GM20431 (cell line): ENCODE data around the gene CABP4.

Source experiments
- in situ Hi-C: fragments of 300-500 bp; cut with MseI, MboI; formaldehyde crosslinking; loops from one replicate; pipeline ENCODE4 v1.15.0; 2020; ENCODE audit warnings: low sequenced_read_pairs; ENCODE audit not compliant: unreplicated experiment

The CABP4 gene

DNA sequence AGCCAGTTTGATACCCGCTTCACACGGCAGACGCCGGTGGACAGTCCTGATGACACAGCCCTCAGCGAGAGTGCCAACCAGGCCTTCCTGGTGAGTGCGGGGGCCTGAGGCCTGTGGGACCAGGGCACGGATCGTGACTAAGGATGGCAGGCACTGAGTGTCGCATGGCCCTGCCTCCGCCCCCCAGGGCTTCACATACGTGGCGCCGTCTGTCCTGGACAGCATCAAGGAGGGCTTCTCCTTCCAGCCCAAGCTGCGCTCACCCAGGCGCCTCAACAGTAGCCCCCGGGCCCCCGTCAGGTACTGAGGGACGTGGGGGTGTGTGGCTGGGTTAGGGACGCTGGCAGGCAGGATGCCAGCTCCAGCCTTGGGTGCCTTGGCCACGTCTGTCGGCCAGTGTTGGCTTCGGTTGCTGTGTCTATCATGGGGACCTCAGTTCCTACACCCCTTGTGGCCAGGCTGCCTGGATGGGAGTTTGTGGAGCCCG is 20.7 kb upstream of the CABP4 start:
- in situ Hi-C loops = no loop called here

GRCh38 chr11:67435031-67435726 is 20.0 kb upstream of the CABP4 start:
- in situ Hi-C loops = no loop called here

- in situ Hi-C loops = no loop called here
These were observed 19.3 kb upstream of the CABP4 start for GRCh38 chr11:67435727-67436458.

DNA sequence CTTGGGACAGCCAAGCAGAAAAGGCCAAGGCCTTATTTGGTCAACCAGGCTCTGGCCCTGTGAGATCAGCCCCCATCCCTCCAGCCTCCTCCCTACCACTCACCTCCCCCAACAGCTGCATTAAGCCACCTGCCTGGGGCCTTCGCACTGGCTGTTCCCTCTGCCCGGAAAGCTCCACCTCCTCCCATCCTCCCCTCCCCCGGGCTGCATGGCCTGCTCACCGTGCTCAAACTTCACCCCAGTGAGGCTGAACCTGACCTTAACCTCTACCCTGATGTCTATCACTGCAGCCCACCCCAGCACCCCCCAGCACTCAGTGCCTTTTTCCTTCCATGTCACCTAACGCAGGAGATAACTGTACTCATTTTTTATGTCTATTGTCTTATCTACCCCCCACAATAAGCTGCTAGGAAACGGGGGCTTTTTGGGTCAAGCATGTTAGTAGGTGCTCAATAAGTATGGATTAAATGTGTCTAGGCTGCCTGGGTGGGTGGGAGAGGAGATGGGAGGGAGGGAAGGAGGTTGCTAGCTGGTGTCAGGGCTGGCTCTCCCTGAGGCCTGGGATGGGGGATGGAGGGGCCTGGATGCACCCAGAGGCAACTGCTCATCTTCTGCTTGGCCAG is 18.6 kb upstream of the CABP4 start:
- in situ Hi-C loops = no loop called here

GRCh38 chr11:67437082-67437808 is 17.9 kb upstream of the CABP4 start, which contains the start of gene PTPRCAP:
TSS of gene PTPRCAP (minus strand) at chr11:67437682. CDS start at chr11:67437619, 63 bp downstream.
- in situ Hi-C loops = no loop called here

GRCh38 chr11:67437809-67438157 is 17.4 kb upstream of the CABP4 start:
- in situ Hi-C loops = no loop called here

DNA sequence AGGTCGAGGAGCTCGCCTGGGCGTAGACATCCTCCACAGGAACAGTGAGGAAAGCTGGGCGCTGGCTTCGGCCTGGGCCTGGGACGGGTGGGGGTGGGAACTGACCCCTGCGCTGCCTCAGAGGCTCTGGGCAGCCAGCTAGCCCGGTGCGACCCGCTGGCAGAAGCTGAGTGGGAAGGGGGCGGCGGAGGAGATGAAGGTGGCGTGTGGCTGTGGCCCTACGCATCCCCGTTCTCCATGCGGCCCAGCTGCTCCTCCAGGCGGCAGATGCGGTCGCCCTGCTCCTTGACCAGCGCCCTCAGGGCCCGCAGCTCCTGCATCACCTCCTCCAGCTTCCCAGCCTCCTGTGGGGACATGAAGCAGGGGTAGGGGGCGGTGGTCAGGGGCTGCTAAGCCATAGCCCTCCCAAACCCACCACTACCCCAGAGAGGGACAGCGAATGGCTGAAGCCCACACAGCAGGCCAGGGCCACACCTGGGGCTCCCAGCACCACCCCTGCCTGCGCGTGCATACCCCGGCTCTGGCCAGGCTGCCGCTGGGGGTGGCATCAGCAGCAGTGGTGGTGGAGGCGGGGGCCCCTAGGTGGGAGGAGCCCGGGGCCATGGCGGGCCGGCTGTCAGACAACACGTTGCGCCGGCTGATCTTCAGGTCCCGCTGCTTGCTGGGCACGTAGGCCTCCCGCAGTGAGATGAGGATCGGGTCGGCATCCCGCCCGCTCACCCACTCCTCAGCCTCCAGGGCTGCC is 16.8 kb upstream of the CABP4 start:
- in situ Hi-C loops = no loop called here

DNA sequence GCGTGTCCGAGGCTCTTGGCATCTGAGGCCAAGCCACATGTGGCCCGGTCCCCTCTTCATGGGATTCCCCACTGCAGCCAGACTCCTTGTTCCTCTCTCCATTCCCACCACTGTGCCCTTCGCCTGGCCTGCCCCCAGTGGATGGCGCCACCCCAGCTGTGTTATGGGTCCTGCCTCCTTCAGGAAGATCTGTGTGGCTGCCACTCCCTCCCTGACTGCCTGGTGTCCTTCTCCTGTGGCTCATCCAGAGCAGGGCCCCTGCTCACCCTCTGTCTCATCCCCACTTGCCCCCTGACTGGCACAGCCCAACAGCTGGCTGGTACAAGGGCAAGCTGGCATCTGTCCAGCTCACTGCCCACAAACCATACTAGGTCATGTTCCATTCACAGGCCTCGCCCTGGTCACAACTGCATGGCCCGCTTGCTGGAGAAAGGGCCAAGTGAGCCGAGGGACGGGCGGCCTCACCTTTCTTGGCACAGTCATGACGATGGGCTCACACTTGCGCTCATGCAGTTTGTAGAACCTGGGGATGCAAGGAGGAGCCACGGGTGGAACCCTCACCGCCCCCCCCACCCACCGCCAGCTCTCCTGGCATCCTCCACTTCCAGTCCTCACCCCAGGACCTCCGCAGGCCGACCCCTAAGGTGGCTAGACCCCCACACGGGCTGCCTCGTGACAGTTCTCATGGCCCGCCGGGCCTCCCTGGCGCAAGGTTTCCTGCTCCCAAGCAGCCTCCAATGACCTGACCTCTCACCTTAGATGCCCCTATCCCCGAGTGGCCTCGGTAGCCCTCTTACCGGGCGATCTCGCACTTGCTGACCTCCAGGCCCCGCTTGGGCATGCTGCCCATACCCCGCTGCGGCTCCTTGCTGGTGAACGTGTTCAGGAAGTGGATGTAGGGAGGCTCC is 15.6 kb upstream of the CABP4 start:
- in situ Hi-C loops = no loop called here

DNA sequence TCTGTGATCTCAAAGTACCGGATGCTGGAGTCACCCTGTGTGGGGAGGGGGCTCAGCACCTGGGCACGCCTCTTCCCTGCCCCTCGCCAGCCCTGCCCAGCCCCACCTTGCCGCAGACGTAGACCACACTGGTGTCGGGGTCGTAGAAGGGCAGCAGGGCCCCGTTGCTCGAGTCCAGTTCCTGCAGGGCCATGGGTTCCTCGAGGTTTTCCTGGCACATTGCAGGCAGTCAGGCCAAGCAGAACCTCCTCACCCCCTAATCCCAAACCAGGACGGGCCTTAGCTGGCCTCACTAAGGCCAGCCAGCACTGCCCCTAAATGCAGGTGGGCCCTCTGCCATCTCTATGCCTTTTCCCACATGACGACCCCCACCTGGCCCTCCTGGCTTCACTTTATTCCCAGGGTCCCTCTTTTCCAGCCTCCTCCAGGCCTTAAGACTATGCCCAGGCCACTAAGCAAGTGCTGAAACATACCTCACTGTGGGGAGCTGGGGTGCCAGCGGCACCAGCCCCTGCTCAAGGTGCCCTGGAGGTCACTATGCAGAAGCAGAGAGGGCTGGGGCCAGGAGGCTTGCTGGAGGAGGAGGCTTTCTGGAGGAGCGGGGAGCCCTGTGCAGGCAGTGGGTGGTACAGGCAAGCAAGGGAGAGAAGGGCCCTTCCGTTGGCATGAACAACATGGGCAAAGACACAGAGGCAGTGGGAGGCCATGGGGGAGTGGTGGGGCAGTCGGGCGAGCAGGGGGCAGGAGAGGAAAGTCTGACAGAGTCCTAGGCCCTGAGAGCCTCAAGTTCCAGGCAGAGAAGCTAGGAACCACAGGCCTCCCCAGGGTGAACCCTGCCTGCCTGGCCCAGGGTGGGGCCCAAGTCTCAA is 14.7 kb upstream of the CABP4 start:
- in situ Hi-C loops = no loop called here

DNA sequence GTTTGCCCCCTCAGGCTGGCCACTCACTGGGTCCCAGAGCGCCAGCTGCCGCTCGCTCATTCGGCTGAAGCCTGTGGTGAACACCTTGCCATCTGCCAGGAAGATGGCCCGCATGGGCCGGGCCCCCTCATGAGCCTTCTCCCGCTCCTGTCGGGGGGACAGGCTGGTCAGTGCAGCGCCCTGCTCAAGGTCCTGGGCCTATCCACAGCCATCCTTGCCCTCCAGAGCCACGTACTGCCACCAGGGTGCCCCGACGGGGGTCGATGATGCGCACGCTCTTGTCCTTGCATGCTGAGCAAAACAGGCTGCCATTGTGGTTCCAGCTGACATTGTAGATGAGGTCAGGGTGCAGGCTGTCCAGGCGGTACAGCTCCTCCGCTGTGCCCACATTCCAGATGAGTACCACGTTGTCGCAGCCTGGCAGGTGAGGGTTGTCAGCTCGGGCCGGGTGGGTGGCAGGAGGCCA is 14.0 kb upstream of the CABP4 start:
- in situ Hi-C loops = no loop called here

DNA sequence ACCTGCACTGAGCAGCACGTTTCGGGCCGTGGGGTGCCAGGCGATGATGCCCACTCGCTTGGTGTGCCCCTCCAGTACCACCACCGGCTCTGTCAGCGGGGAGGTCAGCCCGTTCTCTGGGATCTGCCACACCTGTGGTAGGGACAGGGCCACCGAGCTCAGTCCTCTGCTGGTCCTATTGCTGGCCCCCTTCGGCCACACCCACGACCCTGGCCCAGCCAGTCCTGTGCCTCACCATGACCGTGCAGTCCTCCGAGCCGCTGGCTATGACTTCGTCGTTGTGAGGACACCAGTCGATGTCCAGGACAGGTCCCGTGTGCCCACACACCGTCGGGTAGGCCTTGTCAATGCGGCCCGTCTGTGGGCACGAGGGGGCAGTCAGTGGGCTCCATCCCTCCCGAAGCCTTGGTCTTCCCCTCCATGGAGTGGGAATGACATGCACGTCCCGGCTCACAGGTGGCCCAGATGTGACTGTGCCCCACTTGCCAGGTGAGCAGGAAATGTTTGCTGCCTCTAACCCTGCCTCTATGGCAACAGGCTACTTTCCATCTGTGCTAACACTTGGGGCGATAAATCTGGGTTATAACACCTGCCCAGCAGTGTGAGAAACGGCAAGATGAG is 13.3 kb upstream of the CABP4 start:
- in situ Hi-C loops = no loop called here

- in situ Hi-C loops = no loop called here
These were observed 12.4 kb upstream of the CABP4 start for GRCh38 chr11:67442504-67443404.

GRCh38 chr11:67445515-67445914 is 9.6 kb upstream of the CABP4 start:
- in situ Hi-C loops = no loop called here

- in situ Hi-C loops = no loop called here
These were observed 6.9 kb upstream of the CABP4 start for GRCh38 chr11:67448220-67448609.

- in situ Hi-C loops = no loop called here
These were observed 5.9 kb upstream of the CABP4 start for GRCh38 chr11:67449116-67449844.
